ENCODE results near the gene WDR13. TPM values are rescaled to one million over a fixed set of nuclear protein-coding genes. Genes with fewer than 3 reads are reported as not detected.
"Not testable (repeated sequence)": the region's sequence is repeated elsewhere in the genome, so short reads cannot be mapped to it uniquely, and the experiment has no call there.

WDR13 gene
- total RNA-seq (76.9 and 117 TPM in 2 replicates), polyA plus RNA-seq (158 and 167 TPM in 2 replicates)

GRCh38 chrX:48597353-48598264 is at the start of gene WDR13:
WDR13 (plus strand) TSS chrX:48597492; CDS start chrX:48597997, 505 bp downstream.
- peak within 1 kb of the TSS; percentile 60 for H3K4me3 ChIP-seq
- no peaks in the 10 kb centered on the region for H3K79me2 ChIP-seq
- H4K20me1 ChIP-seq (ENCODE audit: insufficient read depth, poor library complexity, severe bottlenecking): no peaks in the 10 kb centered on the region
- DNase-seq (ENCODE audit: low spot score): peak; percentile 92
- H3K9me3 ChIP-seq (ENCODE audit: low read depth): no peaks in the 10 kb centered on the region
- no peak for TF ChIP-seq EZH2 (IDR thresholded peaks at IDR 0.05; ENCODE audit: borderline replicate concordance)
- TF ChIP-seq EZH2phosphoT487 (IDR thresholded peaks at IDR 0.05; ENCODE audit: low read depth, severe bottlenecking, unreplicated experiment): no peak
- no peak for TF ChIP-seq CTCF (IDR thresholded peaks at IDR 0.05; ENCODE audit: poor library complexity)
- no peak within 1 kb of the TSS for H2AFZ ChIP-seq
- H3K9me2 ChIP-seq (replicated peaks; ENCODE audit: insufficient read depth): no peaks in the 10 kb centered on the region
- peak within 1 kb of the TSS; percentile 99 for H3K27ac ChIP-seq
- peak within 1 kb of the TSS; percentile 77 for H3K4me2 ChIP-seq
- H3K27me3 ChIP-seq: no peaks in the 10 kb centered on the region
- 43% methylated on average over 58 of the region's 62 CpGs for WGBS (ENCODE audit: low lambda C conversion rate, missing lambda C conversion rate)
- H3K36me3 ChIP-seq (replicated peaks; ENCODE audit: insufficient read depth, low read depth): no peaks in the 10 kb centered on the region
- H3K4me1 ChIP-seq (ENCODE audit: insufficient read depth): no peaks in the 10 kb centered on the region

- H3K27ac ChIP-seq: no peak overlapping the region
- H3K9me2 ChIP-seq (replicated peaks; ENCODE audit: insufficient read depth): no peaks in the 10 kb centered on the region
- no peaks in the 10 kb centered on the region for H3K9me3 ChIP-seq (ENCODE audit: low read depth)
- no peaks in the 10 kb centered on the region for H3K79me2 ChIP-seq
- H3K4me1 ChIP-seq (ENCODE audit: insufficient read depth): no peaks in the 10 kb centered on the region
- H4K20me1 ChIP-seq (ENCODE audit: insufficient read depth, poor library complexity, severe bottlenecking): no peaks in the 10 kb centered on the region
- 83% methylated on average over 3 of the region's 3 CpGs for WGBS (ENCODE audit: low lambda C conversion rate, missing lambda C conversion rate)
- DNase-seq (ENCODE audit: low spot score): no peak
- no peaks in the 10 kb centered on the region for H3K27me3 ChIP-seq
- no peak overlapping the region for H3K4me3 ChIP-seq
- no peaks in the 10 kb centered on the region for H3K36me3 ChIP-seq (replicated peaks; ENCODE audit: insufficient read depth, low read depth)
- H2AFZ ChIP-seq: no peak overlapping the region
- no peak overlapping the region for H3K4me2 ChIP-seq
- no peak for TF ChIP-seq EZH2phosphoT487 (IDR thresholded peaks at IDR 0.05; ENCODE audit: low read depth, severe bottlenecking, unreplicated experiment)
- no peak for TF ChIP-seq CTCF (IDR thresholded peaks at IDR 0.05; ENCODE audit: poor library complexity)
- no peak for TF ChIP-seq EZH2 (IDR thresholded peaks at IDR 0.05; ENCODE audit: borderline replicate concordance)
These were observed 48.4 kb upstream of the WDR13 start for GRCh38 chrX:48548871-48549270.

- not testable (repeated sequence) for H3K36me3 ChIP-seq (replicated peaks; ENCODE audit: insufficient read depth, low read depth)
These were observed 41.5 kb upstream of the WDR13 start for GRCh38 chrX:48555731-48556325.

GRCh38 chrX:48558271-48558670 is 39.0 kb upstream of the WDR13 start:
- Histone ChIP-seq H4K20me1 (ENCODE audit: insufficient read depth, poor library complexity, severe bottlenecking) (no peaks in the 10 kb centered on the region), H3K4me1 (ENCODE audit: insufficient read depth) (no peaks in the 10 kb centered on the region), H3K9me2 (replicated peaks; ENCODE audit: insufficient read depth) (no peaks in the 10 kb centered on the region), H2AFZ (no peak overlapping the region), H3K79me2 (no peaks in the 10 kb centered on the region), H3K27me3 (no peaks in the 10 kb centered on the region), H3K4me2 (no peak overlapping the region), H3K27ac (no peak overlapping the region), H3K36me3 (replicated peaks; ENCODE audit: insufficient read depth, low read depth) (no peaks in the 10 kb centered on the region), H3K9me3 (ENCODE audit: low read depth) (no peaks in the 10 kb centered on the region), H3K4me3 (no peak overlapping the region)
- no peak for DNase-seq (ENCODE audit: low spot score)
- no peak for TF ChIP-seq CTCF (IDR thresholded peaks at IDR 0.05; ENCODE audit: poor library complexity)
- no peak for TF ChIP-seq EZH2 (IDR thresholded peaks at IDR 0.05; ENCODE audit: borderline replicate concordance)
- TF ChIP-seq EZH2phosphoT487 (IDR thresholded peaks at IDR 0.05; ENCODE audit: low read depth, severe bottlenecking, unreplicated experiment): no peak
- 97% methylated on average over 4 of the region's 4 CpGs for WGBS (ENCODE audit: low lambda C conversion rate, missing lambda C conversion rate)

More at GRCh38 chrX:48555731-48556325, 41.5 kb upstream of the WDR13 start:
- not testable (repeated sequence) for H2AFZ ChIP-seq; H3K9me2 ChIP-seq (replicated peaks; ENCODE audit: insufficient read depth); DNase-seq (ENCODE audit: low spot score); H3K27me3 ChIP-seq; H4K20me1 ChIP-seq (ENCODE audit: insufficient read depth, poor library complexity, severe bottlenecking); H3K4me1 ChIP-seq (ENCODE audit: insufficient read depth); H3K9me3 ChIP-seq (ENCODE audit: low read depth); H3K4me2 ChIP-seq; H3K4me3 ChIP-seq; H3K27ac ChIP-seq; H3K79me2 ChIP-seq
- 77% methylated on average over 9 of the region's 9 CpGs for WGBS (ENCODE audit: low lambda C conversion rate, missing lambda C conversion rate)
